GM12801 (cell line): ENCODE measurements around the gene DUOXA2.

ENCODE experiments used
- TF ChIP-seq, protein P1 (sequence below): IDR thresholded peaks from one replicate; pipeline ENCODE4 v1.5.1; 2011; ENCODE audit warnings: control low read depth; ENCODE audit not compliant: insufficient read length; ENCODE audit errors: extremely low read depth

The DUOXA2 gene

DNA sequence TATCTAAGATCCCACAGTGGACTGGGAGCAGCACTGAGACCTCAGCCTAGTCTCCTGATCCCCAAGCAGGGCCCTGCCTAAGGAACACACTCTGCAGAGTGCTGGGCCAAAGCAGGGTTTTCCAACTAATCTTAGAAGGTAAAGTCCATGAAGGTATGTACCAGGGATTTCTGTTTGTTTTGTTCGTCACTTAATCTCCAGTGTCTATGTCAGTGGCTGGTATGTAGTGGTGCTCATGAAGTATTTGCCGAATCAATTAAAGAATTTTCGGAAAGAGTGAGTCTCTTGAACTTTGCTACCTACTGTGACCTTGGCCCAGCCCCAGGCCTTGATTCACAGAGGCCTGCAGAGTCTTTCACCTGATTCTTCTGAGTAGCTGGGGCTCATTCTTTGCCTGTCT lies 17.4 kb downstream of the DUOXA2 start:
- TF ChIP-seq, protein P1, sequence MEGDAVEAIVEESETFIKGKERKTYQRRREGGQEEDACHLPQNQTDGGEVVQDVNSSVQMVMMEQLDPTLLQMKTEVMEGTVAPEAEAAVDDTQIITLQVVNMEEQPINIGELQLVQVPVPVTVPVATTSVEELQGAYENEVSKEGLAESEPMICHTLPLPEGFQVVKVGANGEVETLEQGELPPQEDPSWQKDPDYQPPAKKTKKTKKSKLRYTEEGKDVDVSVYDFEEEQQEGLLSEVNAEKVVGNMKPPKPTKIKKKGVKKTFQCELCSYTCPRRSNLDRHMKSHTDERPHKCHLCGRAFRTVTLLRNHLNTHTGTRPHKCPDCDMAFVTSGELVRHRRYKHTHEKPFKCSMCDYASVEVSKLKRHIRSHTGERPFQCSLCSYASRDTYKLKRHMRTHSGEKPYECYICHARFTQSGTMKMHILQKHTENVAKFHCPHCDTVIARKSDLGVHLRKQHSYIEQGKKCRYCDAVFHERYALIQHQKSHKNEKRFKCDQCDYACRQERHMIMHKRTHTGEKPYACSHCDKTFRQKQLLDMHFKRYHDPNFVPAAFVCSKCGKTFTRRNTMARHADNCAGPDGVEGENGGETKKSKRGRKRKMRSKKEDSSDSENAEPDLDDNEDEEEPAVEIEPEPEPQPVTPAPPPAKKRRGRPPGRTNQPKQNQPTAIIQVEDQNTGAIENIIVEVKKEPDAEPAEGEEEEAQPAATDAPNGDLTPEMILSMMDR, result no peak

DNA sequence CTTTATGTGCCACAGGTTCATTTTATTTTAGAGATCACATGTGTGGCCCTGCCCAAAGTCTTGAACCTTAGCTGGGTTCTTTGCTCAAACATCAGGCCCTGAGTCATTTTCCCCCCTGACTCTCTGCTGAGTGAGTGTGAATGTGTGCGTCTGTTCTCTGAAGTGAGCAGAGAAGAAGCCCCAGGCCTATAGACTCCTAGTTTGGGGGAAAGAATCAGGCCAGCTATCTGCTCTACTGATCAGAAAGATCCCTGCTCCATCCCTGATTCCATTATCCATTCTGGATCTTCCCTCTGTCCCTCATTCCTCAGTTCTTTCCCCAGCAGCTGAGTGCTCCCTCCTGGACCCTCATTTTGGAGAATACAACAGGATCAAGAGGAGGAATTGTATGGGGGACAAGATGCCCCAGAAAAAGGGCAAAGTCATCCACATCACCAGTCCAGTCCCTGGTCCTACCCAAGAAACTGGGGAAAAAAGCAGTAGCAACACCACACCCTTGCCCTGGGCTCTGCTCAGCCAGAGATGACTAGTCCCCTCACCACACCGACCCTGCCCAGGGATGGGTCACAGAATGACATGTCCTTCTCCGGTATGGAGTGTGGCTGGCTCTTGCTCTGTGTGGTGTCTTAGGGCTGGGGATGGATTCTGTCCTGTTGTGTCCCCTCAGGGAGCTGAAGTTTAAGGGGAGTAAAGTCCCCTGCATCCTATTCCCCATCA lies 18.9 kb downstream of the DUOXA2 start:
- TF ChIP-seq, protein P1, result no peak

DNA sequence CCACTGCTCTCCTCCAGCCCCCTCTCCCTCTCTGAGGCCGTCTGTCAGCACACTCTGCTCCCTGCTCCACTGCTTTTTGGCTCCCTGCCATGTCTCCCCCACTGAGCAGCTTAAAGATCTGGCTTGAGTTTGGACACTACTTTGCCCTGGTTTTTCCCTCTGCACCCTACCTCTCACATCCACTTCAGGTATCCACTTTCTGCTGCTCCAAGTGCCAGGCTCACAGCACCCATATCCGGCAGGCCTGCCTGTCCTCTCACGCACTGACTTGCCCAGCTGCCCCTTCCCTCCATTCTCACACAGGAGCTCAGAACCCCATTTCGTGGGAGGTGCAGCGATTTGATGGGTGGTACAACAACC lies 19.4 kb downstream of the DUOXA2 start:
- TF ChIP-seq, protein P1, result no peak

DNA sequence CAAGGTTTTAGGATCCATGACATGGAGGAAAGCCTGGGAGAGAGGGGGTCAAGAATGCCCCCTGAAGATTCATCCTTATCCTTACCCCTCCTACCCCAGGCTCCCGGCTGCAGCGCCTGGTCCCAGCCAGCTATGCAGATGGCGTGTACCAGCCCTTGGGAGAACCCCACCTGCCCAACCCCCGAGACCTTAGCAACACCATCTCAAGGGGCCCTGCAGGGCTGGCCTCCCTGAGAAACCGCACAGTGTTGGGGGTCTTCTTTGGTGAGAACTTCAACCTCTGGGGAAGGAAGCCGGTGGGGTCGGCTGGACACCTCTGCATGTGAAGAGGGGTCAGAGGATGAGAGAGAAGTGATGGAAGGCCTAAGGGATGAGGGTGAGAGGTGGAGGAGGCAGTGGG lies 19.9 kb downstream of the DUOXA2 start:
- TF ChIP-seq, protein P1, result no peak

DNA sequence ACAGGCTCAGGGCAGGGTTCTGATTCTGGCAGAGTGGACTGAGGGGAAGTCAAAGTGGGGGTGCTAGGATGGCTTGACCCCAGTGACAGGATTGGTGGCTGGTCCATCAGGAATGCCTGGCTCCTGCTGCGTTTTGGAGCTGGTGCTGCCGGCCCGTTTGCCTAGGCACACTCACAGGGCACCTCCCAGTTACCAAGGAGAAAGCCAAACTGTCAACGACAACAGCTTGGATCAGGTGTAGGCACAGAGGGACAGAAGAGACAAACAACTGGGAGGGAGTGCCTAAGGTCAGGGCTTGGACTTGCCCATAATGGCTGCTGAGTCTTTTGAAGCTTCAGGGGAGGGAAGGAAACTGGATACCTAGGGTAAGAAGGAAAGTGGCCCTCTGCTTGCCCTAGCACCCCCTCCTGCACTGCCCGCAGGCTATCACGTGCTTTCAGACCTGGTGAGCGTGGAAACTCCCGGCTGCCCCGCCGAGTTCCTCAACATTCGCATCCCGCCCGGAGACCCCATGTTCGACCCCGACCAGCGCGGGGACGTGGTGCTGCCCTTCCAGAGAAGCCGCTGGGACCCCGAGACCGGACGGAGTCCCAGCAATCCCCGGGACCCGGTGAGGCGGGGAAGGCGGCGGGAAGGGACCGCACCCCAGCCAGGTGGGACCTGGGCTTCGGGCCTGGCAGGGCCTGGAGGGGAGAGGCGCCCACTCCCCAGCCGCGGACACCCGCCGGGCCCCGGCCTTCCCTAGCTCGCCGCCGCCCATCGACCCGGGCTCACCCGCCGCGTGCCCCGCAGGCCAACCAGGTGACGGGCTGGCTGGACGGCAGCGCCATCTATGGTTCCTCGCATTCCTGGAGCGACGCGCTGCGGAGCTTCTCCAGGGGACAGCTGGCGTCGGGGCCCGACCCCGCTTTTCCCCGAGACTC lies 20.8 kb downstream of the DUOXA2 start:
- TF ChIP-seq, protein P1, result no peak

DNA sequence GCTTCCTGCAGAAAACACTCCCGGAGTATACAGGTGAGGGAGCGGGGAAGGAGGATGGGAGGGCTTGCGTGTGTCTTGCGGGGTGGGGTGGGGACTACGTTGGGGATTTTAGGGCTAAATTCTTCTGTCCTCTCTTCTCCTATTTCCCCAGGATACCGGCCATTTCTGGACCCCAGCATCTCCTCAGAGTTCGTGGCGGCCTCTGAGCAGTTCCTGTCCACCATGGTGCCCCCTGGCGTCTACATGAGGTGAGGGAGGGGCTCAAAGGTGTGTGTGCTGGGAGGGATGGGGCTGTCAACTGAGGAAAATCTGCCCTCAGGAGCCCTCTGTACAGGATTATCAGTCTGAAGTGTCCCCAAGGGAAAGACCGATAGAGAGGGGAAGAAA lies 22.2 kb downstream of the DUOXA2 start:
- TF ChIP-seq, protein P1, result no peak

DNA sequence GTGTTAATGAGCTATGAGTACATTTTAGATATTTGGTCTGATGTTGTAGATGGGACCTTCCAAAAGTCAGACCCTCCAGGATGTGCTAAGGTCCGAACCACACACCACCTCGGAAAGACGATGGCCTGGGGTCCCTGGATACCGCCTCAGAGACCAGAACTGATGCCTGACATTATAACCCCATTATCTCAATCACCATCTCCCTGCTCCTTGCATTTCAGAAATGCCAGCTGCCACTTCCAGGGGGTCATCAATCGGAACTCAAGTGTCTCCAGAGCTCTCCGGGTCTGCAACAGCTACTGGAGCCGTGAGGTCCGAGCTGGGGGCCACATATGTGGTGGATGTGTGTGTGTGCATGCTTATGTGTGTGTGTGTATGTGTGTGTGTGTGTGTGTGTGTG lies 23.6 kb downstream of the DUOXA2 start:
- TF ChIP-seq, protein P1, result no peak
